ENCODE results near the gene CCNI2.

Gene CCNI2

GRCh38 chr5:132766020-132766805 is 19.0 kb downstream of the CCNI2 start:
- DNase-seq: no peak

- DNase-seq: no peak
Observed at GRCh38 chr5:132766806-132767055, 19.5 kb downstream of the CCNI2 start.

GRCh38 chr5:132767150-132767549 is 19.9 kb downstream of the CCNI2 start:
- DNase-seq: no peak

GRCh38 chr5:132768485-132768868 is 21.3 kb downstream of the CCNI2 start:
- no peak for DNase-seq

- no peak for DNase-seq
Observed at GRCh38 chr5:132770476-132771159, 23.4 kb downstream of the CCNI2 start.

- DNase-seq: no peak
Observed at GRCh38 chr5:132771503-132771998, 24.3 kb downstream of the CCNI2 start.

- DNase-seq: no peak
Observed at GRCh38 chr5:132772291-132773070, 25.3 kb downstream of the CCNI2 start.

- no peak for DNase-seq
Observed at GRCh38 chr5:132773114-132773513, 25.9 kb downstream of the CCNI2 start.

- no peak for DNase-seq
Observed at GRCh38 chr5:132773601-132774355, 26.6 kb downstream of the CCNI2 start.

- DNase-seq: no peak
Observed at GRCh38 chr5:132774406-132774805, 27.2 kb downstream of the CCNI2 start.

GRCh38 chr5:132774896-132775295 is 27.7 kb downstream of the CCNI2 start:
- DNase-seq: no peak

GRCh38 chr5:132775476-132775961 is 28.3 kb downstream of the CCNI2 start:
- no peak for DNase-seq

GRCh38 chr5:132776131-132776937 is 29.1 kb downstream of the CCNI2 start:
- peak; percentile 62 for DNase-seq

GRCh38 chr5:132776938-132777208 is 29.6 kb downstream of the CCNI2 start:
- DNase-seq: no peak

- DNase-seq: peak; percentile 81
Observed at GRCh38 chr5:132777209-132778069, 30.2 kb downstream of the CCNI2 start, which contains the start of gene SEPTIN8. Gene SEPTIN8, minus strand, starts transcription at chr5:132777239. Its CDS starts 102 bp downstream, at chr5:132777137.

- no peak for DNase-seq
Observed at GRCh38 chr5:132778129-132778528, 30.9 kb downstream of the CCNI2 start.

GRCh38 chr5:132778856-132779255 is 31.6 kb downstream of the CCNI2 start:
- DNase-seq: no peak

- no peak for DNase-seq
Observed at GRCh38 chr5:132779961-132780360, 32.7 kb downstream of the CCNI2 start.

GRCh38 chr5:132780577-132780976 is 33.4 kb downstream of the CCNI2 start:
- no peak for DNase-seq

- no peak for DNase-seq
Observed at GRCh38 chr5:132781029-132781428, 33.8 kb downstream of the CCNI2 start.

- no peak for DNase-seq
Observed at GRCh38 chr5:132782101-132782500, 34.9 kb downstream of the CCNI2 start.

Data from right hindlimb (tissue), 1 donor.